ENCODE results near the gene LHX3. TPM values are rescaled to one million over a fixed set of nuclear protein-coding genes. Genes with fewer than 3 reads are reported as not detected.

LHX3 gene
- polyA plus RNA-seq, 2 of the 4 experiments (the other 2 are of a cell fraction): 0.03 TPM; not detected in 1

- WGBS (ENCODE audit: missing lambda C conversion rate): 94% methylated on average over 15 of the region's 15 CpGs
- no peak overlapping the region for H3K4me3 ChIP-seq
- ChIA-PET POLR2A (no interaction called here), CTCF (interaction anchor here (1.0 to 4.8 kb wide), 12 partner anchors 8 to 137 kb away, joined by 3 to 61 read pairs (median 4); no protein-coding TSS in a partner anchor)
- FAIRE-seq: no peak
- peaks cover 17% of the 10 kb centered on the region for H3K4me1 ChIP-seq
- TF ChIP-seq EHMT2 (IDR thresholded peaks at IDR 0.05; ENCODE audit: low read depth) (no peak), NPAS2 (CRISPR knock-in tag; IDR thresholded peaks at IDR 0.05; ENCODE audit: borderline replicate concordance) (no peak), CBX2 (IDR thresholded peaks at IDR 0.05; ENCODE audit: borderline replicate concordance, low read depth) (no peak), PHF8 (IDR thresholded peaks at IDR 0.05; ENCODE audit: borderline replicate concordance, low read depth) (no peak), MAX (IDR thresholded peaks at IDR 0.05) (no peak), HOXB13 (CRISPR knock-in tag; IDR thresholded peaks at IDR 0.05; ENCODE audit: low read depth) (no peak), HES2 (IDR thresholded peaks at IDR 0.05) (no peak), FOSB (CRISPR knock-in tag; IDR thresholded peaks at IDR 0.05) (no peak)
- H3K9me3 ChIP-seq: no peaks in the 10 kb centered on the region
- no peak for DNase-seq (ENCODE audit: low read depth in 1 of 2, low spot score in 1 of 2)
- H3K27ac ChIP-seq: no peak overlapping the region
- no peak overlapping the region for H3K4me2 ChIP-seq
- ATAC-seq: no peak; a peak in 1 of 6 replicates
These were observed 13.7 kb upstream of the LHX3 start for GRCh38 chr9:136218673-136219072.

- Histone ChIP-seq H3K4me1 (peaks cover 17% of the 10 kb centered on the region), H3K27ac (no peak overlapping the region), H3K4me2 (no peak overlapping the region), H3K9me3 (no peaks in the 10 kb centered on the region), H3K4me3 (no peak overlapping the region)
- ATAC-seq: no peak
- DNase-seq (ENCODE audit: low read depth in 1 of 2, low spot score in 1 of 2): no peak
- CTCF ChIA-PET: interaction anchor here (0.6 to 4.8 kb wide), 10 partner anchors 8 to 121 kb away, joined by 3 to 61 read pairs (median 4); no protein-coding TSS in a partner anchor
- POLR2A ChIA-PET: interaction anchor here (0.6 kb wide), 1 partner anchor 85 kb away, joined by 3 read pairs; no protein-coding TSS in a partner anchor
- no peak for FAIRE-seq
- 96% methylated on average over 16 of the region's 16 CpGs for WGBS (ENCODE audit: missing lambda C conversion rate)
- TF ChIP-seq MYC (IDR thresholded peaks at IDR 0.05; ENCODE audit: borderline replicate concordance, low read length) (no peak), MAFK (IDR thresholded peaks at IDR 0.05; ENCODE audit: partially characterized antibody) (no peak), RCOR1 (IDR thresholded peaks at IDR 0.05; ENCODE audit: low read depth, low read length) (no peak), TFCP2L1 (CRISPR knock-in tag; IDR thresholded peaks at IDR 0.05) (no peak), FOXS1 (CRISPR knock-in tag; IDR thresholded peaks at IDR 0.05) (no peak), HEYL (CRISPR knock-in tag; IDR thresholded peaks at IDR 0.05) (no peak), HOXB5 (CRISPR knock-in tag; IDR thresholded peaks at IDR 0.05) (no peak), EP300 (IDR thresholded peaks at IDR 0.05) (no peak)
These were observed 13.3 kb upstream of the LHX3 start for GRCh38 chr9:136218271-136218670.

GRCh38 chr9:136216541-136217244, 11.8 kb upstream of the LHX3 start:
- Histone ChIP-seq H3K4me3 (no peak overlapping the region), H3K27ac (no peak overlapping the region), H3K4me1 (peaks cover 17% of the 10 kb centered on the region), H3K4me2 (no peak overlapping the region), H3K9me3 (no peaks in the 10 kb centered on the region)
- no peak for TF ChIP-seq SREBF2 (IDR thresholded peaks at IDR 0.05)
- no peak for TF ChIP-seq PBX3 (IDR thresholded peaks at IDR 0.05)
- TF ChIP-seq FOSB (CRISPR knock-in tag; IDR thresholded peaks at IDR 0.05): no peak
- no peak for TF ChIP-seq BCL3 (IDR thresholded peaks at IDR 0.05)
- TF ChIP-seq RCOR1 (IDR thresholded peaks at IDR 0.05; ENCODE audit: low read depth, low read length): no peak
- no peak for TF ChIP-seq ELK1 (IDR thresholded peaks at IDR 0.05; ENCODE audit: low read depth, low read length)
- no peak for TF ChIP-seq RFX5 (IDR thresholded peaks at IDR 0.05)
- TF ChIP-seq CHD2 (IDR thresholded peaks at IDR 0.05; ENCODE audit: low read length, partially characterized antibody): no peak
- no peak for TF ChIP-seq POLR2A (IDR thresholded peaks at IDR 0.05; ENCODE audit: low read length)
- no peak for TF ChIP-seq MAX (IDR thresholded peaks at IDR 0.05)
- TF ChIP-seq EHMT2 (IDR thresholded peaks at IDR 0.05; ENCODE audit: low read depth): no peak
- TF ChIP-seq ZFP36 (IDR thresholded peaks at IDR 0.05; ENCODE audit: borderline replicate concordance, partially characterized antibody): no peak
- no peak for TF ChIP-seq HES2 (IDR thresholded peaks at IDR 0.05)
- POLR2A ChIA-PET: no interaction called here
- DNase-seq (ENCODE audit: low read depth in 1 of 2, low spot score in 1 of 2) (no peak), FAIRE-seq (no peak), ATAC-seq (no peak)
- WGBS (ENCODE audit: missing lambda C conversion rate): 92% methylated on average over 13 of the region's 37 CpGs
- CTCF ChIA-PET: interaction anchor here (0.6 to 4.8 kb wide), 13 partner anchors 10 to 230 kb away, joined by 3 to 61 read pairs (median 6); partner anchors contain the start of gene LHX3
